ENCODE results near the gene IDH3B. TPM values are rescaled to one million over a fixed set of nuclear protein-coding genes. Genes with fewer than 3 reads are reported as not detected.
A peak's percentile ranks its signal among the peaks of the same experiment; 100 is the strongest.

Gene IDH3B
- total RNA-seq, 2 donors from 2014 or later, result 65.4 to 77.1 TPM

- no peaks in the 10 kb centered on the region for H3K4me1 ChIP-seq
- 89% methylated on average over 9 of the region's 9 CpGs for WGBS, 2 donors
- TF ChIP-seq POLR2A (IDR thresholded peaks at IDR 0.05) (no peak), CTCF (IDR thresholded peaks at IDR 0.05) (no peak)
Measured at GRCh38 chr20:2640899-2641298, 23.1 kb downstream of the IDH3B start.

GRCh38 chr20:2640260-2640659 is 23.8 kb downstream of the IDH3B start:
- no peaks in the 10 kb centered on the region for H3K4me1 ChIP-seq
- no peaks in the 10 kb centered on the region for H3K36me3 ChIP-seq (replicated peaks in 1 of 2; ENCODE audit: insufficient read depth in 1 of 2, low read depth in 2 of 2)
- ATAC-seq, result no peak
- no peak overlapping the region for H3K4me3 ChIP-seq
- H3K27ac ChIP-seq, result no peak overlapping the region
- no peaks in the 10 kb centered on the region for H3K9me3 ChIP-seq
- intact Hi-C loops (cut with DNase I), result loop anchor here (10.0 kb wide), 1 partner anchor 115 kb away; no protein-coding TSS in a partner anchor
- H3K27me3 ChIP-seq, result no peaks in the 10 kb centered on the region
- no peak for DNase-seq
- TF ChIP-seq POLR2A (IDR thresholded peaks at IDR 0.05) (no peak), CTCF (IDR thresholded peaks at IDR 0.05) (no peak)
- 0 to 57% methylated on average over 1 of the region's 1 CpG for WGBS, 2 donors

More at GRCh38 chr20:2640899-2641298, 23.1 kb downstream of the IDH3B start:
- Histone ChIP-seq H3K27me3 (no peaks in the 10 kb centered on the region), H3K4me3 (no peak overlapping the region), H3K27ac (no peak overlapping the region), H3K9me3 (no peaks in the 10 kb centered on the region), H3K36me3 (replicated peaks in 1 of 2; ENCODE audit: insufficient read depth in 1 of 2, low read depth in 2 of 2) (no peaks in the 10 kb centered on the region)
- no peak for ATAC-seq
- DNase-seq, result no peak
- intact Hi-C loops (cut with DNase I), result loop anchor here (10.0 kb wide), 1 partner anchor 116 kb away; no protein-coding TSS in a partner anchor

- no peak for TF ChIP-seq POLR2A (IDR thresholded peaks at IDR 0.05)
- TF ChIP-seq CTCF (IDR thresholded peaks at IDR 0.05), result no peak
- no peak overlapping the region for H3K4me3 ChIP-seq
- H3K4me1 ChIP-seq, result peaks cover 11% of the 10 kb centered on the region
- ATAC-seq (no peak), DNase-seq (no peak)
- intact Hi-C loops (cut with DNase I), result no loop called here
- no peaks in the 10 kb centered on the region for H3K36me3 ChIP-seq (replicated peaks in 1 of 2; ENCODE audit: insufficient read depth in 1 of 2, low read depth in 2 of 2)
- no peak overlapping the region for H3K27ac ChIP-seq
- no peaks in the 10 kb centered on the region for H3K9me3 ChIP-seq
- WGBS, 2 donors, result 64 to 80% methylated on average over 6 of the region's 6 CpGs
- H3K27me3 ChIP-seq, result no peaks in the 10 kb centered on the region
Measured at GRCh38 chr20:2637246-2637645, 26.8 kb downstream of the IDH3B start.

- DNase-seq, result peak in 1 of 4 donors; percentile 46
- Histone ChIP-seq H3K9me3 (no peaks in the 10 kb centered on the region), H3K4me3 (no peak overlapping the region), H3K36me3 (replicated peaks in 1 of 2; ENCODE audit: insufficient read depth in 1 of 2, low read depth in 2 of 2) (no peaks in the 10 kb centered on the region), H3K27ac (no peak overlapping the region), H3K4me1 (peaks cover 11% of the 10 kb centered on the region), H3K27me3 (no peaks in the 10 kb centered on the region)
- intact Hi-C loops (cut with DNase I), result no loop called here
- peak; percentile 21 for ATAC-seq
- WGBS, 2 donors, result 0 to 3% methylated on average over 1 of the region's 1 CpG
- TF ChIP-seq POLR2A (IDR thresholded peaks at IDR 0.05) (no peak), CTCF (IDR thresholded peaks at IDR 0.05) (no peak)
Measured at GRCh38 chr20:2633381-2633780, 30.6 kb downstream of the IDH3B start.

- Histone ChIP-seq H3K4me3 (no peak overlapping the region), H3K27me3 (no peaks in the 10 kb centered on the region), H3K4me1 (peaks cover 11% of the 10 kb centered on the region), H3K9me3 (no peaks in the 10 kb centered on the region), H3K36me3 (replicated peaks in 1 of 2; ENCODE audit: insufficient read depth in 1 of 2, low read depth in 2 of 2) (no peaks in the 10 kb centered on the region), H3K27ac (no peak overlapping the region)
- 22 to 29% methylated on average over 1 of the region's 1 CpG for WGBS, 2 donors
- TF ChIP-seq CTCF (IDR thresholded peaks at IDR 0.05), result no peak
- TF ChIP-seq POLR2A (IDR thresholded peaks at IDR 0.05), result no peak
- intact Hi-C loops (cut with DNase I), result no loop called here
- DNase-seq (no peak), ATAC-seq (no peak)
Measured at GRCh38 chr20:2631228-2631627, 32.8 kb downstream of the IDH3B start.
